WTC11 (cell line): Measurements from ENCODE around the gene HDAC3. TPM values are rescaled to one million over a fixed set of nuclear protein-coding genes. Genes with fewer than 3 reads are reported as not detected.

Experiments
- ATAC-seq: fragments of 200-7000 bp; cut with Tn5 transposase; 2 replicates; pipeline ENCODE4 v1.10.0; 2021; ENCODE audit warnings: mild to moderate bottlenecking, moderate library complexity
- CTCF ChIA-PET: fragments of 300-600 bp; sonication (Branson Sonifier 250); formaldehyde crosslinking; loops from one replicate; lab custom pipeline; 2021; ENCODE audit warnings: antibody characterized with exemption; lab: Charles Lee
- POLR2A ChIA-PET: fragments of 350-600 bp; sonication (Branson Sonifier 250); formaldehyde crosslinking; loops from one replicate; lab custom pipeline; 2021; ENCODE audit warnings: antibody characterized with exemption; lab: Charles Lee
- DNase-seq: peaks from one replicate; pipeline ENCODE4 v3.0.0; 2021; ENCODE audit warnings: low spot score
- H3K27ac Mint-ChIP-seq: 2 replicates; pipeline ENCODE4 v1.8.0; 2021; ENCODE audit warnings: mixed read lengths
- H3K27me3 Mint-ChIP-seq: 2 replicates; pipeline ENCODE4 v1.8.0; 2021; ENCODE audit warnings: low read depth, mild to moderate bottlenecking, moderate library complexity, mixed read lengths
- H3K36me3 Mint-ChIP-seq: 2 replicates; pipeline ENCODE4 v1.8.0; 2021; ENCODE audit warnings: mixed read lengths
- H3K4me1 Mint-ChIP-seq: 2 replicates; pipeline ENCODE4 v1.8.0; 2022; ENCODE audit warnings: mixed read lengths
- H3K4me3 Mint-ChIP-seq: 2 replicates; pipeline ENCODE4 v1.8.0; 2021; ENCODE audit warnings: mild to moderate bottlenecking, moderate library complexity, mixed read lengths
- H3K9me3 Mint-ChIP-seq: 2 replicates; pipeline ENCODE4 v1.8.0; 2021; ENCODE audit warnings: mixed read lengths
- FOXJ3 ChIP-seq: sonication (generic); formaldehyde crosslinking; IDR thresholded peaks from 2 replicates; pipeline ENCODE4 v1.9.0; 2021; ENCODE audit warnings: missing genetic modification reagents, mild to moderate bottlenecking, borderline replicate concordance
- FOXK1 ChIP-seq: sonication (generic); formaldehyde crosslinking; IDR thresholded peaks from 2 replicates; pipeline ENCODE4 v1.8.0; 2022; ENCODE audit warnings: mild to moderate bottlenecking, moderate library complexity, missing genetic modification reagents
- IRF2 ChIP-seq: sonication (generic); formaldehyde crosslinking; IDR thresholded peaks from 2 replicates; pipeline ENCODE4 v1.8.0; 2022; ENCODE audit warnings: low read depth, missing genetic modification reagents, borderline replicate concordance
- NFATC4 ChIP-seq: fragments of 250-450 bp; sonication (Bioruptor Pico); IDR thresholded peaks from 2 replicates; pipeline ENCODE4 v1.9.0; 2021; ENCODE audit warnings: mild to moderate bottlenecking
- NR1H2 ChIP-seq: sonication (generic); formaldehyde crosslinking; IDR thresholded peaks from 2 replicates; pipeline ENCODE4 v1.9.0; 2021; ENCODE audit warnings: mild to moderate bottlenecking, moderate library complexity, missing genetic modification reagents
- RORB ChIP-seq: fragments of 250-450 bp; sonication (Bioruptor Pico); IDR thresholded peaks from 2 replicates; pipeline ENCODE4 v1.9.0; 2021; ENCODE audit warnings: mild to moderate bottlenecking
- SMAD3 ChIP-seq: sonication (generic); formaldehyde crosslinking; IDR thresholded peaks from 2 replicates; pipeline ENCODE4 v1.8.0; 2022; ENCODE audit warnings: missing genetic modification reagents, mild to moderate bottlenecking, borderline replicate concordance
- ZNF317 ChIP-seq: sonication (generic); formaldehyde crosslinking; IDR thresholded peaks from 2 replicates; pipeline ENCODE4 v1.8.1; 2023; ENCODE audit warnings: low read depth, mild to moderate bottlenecking, moderate library complexity, missing genetic modification reagents, borderline replicate concordance
- total RNA-seq: library from RNA; stranded (reverse); gene quantifications from 3 replicates; pipeline ENCODE4 v1.2.3, GENCODE V29; 2021
- TF ChIP-seq, protein P1 (sequence below): sonication (generic); formaldehyde crosslinking; IDR thresholded peaks from 2 replicates; pipeline ENCODE4 v1.8.1; 2022; ENCODE audit warnings: missing genetic modification reagents, borderline replicate concordance
- TF ChIP-seq, protein P2 (sequence below): sonication (generic); formaldehyde crosslinking; IDR thresholded peaks from 2 replicates; pipeline ENCODE4 v1.8.1; 2023; ENCODE audit warnings: mild to moderate bottlenecking, missing genetic modification reagents, moderate library complexity
- TF ChIP-seq, protein P3 (sequence below): sonication (generic); formaldehyde crosslinking; IDR thresholded peaks from 2 replicates; pipeline ENCODE4 v1.8.0; 2023; ENCODE audit warnings: missing genetic modification reagents, mild to moderate bottlenecking, borderline replicate concordance
- TF ChIP-seq, protein P4 (sequence below): sonication (generic); formaldehyde crosslinking; IDR thresholded peaks from 2 replicates; pipeline ENCODE4 v1.8.0; 2022; ENCODE audit warnings: mild to moderate bottlenecking, missing genetic modification reagents
- TF ChIP-seq, protein P5 (sequence below): fragments of 250-450 bp; sonication (Bioruptor Pico); IDR thresholded peaks from 2 replicates; pipeline ENCODE4 v1.9.0; 2021; ENCODE audit warnings: mild to moderate bottlenecking

HDAC3 gene
- total RNA-seq, 1 experiment from 2014 or later = 96.2 TPM

DNA sequence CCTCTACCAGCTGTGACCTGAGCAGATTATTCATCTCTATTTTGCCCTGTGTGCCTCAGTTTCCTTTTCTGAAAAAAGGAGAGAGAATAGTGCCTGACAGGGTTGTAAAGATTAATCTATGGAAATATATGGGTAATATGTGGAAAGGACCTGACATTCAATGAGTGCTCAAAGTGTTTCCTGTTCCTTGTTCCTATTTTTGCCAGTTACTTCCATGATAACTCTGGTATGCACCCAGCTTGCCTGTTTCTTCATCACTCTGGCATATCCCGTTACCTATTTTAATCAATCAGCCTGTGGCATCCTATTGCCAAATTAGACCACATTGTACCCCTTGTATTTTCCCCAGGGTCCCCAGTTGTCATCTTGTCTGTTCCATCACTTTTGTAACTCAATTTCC lies 48.9 kb upstream of the HDAC3 start:
- POLR2A ChIA-PET = no interaction called here
- H3K4me3 Mint-ChIP-seq = no peak overlapping the region
- no peak for ATAC-seq
- no peak overlapping the region for H3K27ac Mint-ChIP-seq
- no peaks in the 10 kb centered on the region for H3K9me3 Mint-ChIP-seq
- peaks cover 7% of the 10 kb centered on the region; the same call in 1 of the 2 replicates for H3K27me3 Mint-ChIP-seq
- no peaks in the 10 kb centered on the region for H3K36me3 Mint-ChIP-seq
- TF ChIP-seq FOXK1 (CRISPR knock-in tag) = no peak
- TF ChIP-seq, protein P1, sequence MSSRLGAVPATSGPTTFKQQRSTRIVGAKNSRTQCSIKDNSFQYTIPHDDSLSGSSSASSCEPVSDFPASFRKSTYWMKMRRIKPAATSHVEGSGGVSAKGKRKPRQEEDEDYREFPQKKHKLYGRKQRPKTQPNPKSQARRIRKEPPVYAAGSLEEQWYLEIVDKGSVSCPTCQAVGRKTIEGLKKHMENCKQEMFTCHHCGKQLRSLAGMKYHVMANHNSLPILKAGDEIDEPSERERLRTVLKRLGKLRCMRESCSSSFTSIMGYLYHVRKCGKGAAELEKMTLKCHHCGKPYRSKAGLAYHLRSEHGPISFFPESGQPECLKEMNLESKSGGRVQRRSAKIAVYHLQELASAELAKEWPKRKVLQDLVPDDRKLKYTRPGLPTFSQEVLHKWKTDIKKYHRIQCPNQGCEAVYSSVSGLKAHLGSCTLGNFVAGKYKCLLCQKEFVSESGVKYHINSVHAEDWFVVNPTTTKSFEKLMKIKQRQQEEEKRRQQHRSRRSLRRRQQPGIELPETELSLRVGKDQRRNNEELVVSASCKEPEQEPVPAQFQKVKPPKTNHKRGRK (CRISPR knock-in tag) = no peak
- TF ChIP-seq NR1H2 (CRISPR knock-in tag) = no peak
- TF ChIP-seq, protein P2, sequence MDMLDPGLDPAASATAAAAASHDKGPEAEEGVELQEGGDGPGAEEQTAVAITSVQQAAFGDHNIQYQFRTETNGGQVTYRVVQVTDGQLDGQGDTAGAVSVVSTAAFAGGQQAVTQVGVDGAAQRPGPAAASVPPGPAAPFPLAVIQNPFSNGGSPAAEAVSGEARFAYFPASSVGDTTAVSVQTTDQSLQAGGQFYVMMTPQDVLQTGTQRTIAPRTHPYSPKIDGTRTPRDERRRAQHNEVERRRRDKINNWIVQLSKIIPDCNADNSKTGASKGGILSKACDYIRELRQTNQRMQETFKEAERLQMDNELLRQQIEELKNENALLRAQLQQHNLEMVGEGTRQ = no peak
- no peak for TF ChIP-seq IRF2
- no peak for DNase-seq
- H3K4me1 Mint-ChIP-seq = peaks cover 36% of the 10 kb centered on the region
- CTCF ChIA-PET = no interaction called here

DNA sequence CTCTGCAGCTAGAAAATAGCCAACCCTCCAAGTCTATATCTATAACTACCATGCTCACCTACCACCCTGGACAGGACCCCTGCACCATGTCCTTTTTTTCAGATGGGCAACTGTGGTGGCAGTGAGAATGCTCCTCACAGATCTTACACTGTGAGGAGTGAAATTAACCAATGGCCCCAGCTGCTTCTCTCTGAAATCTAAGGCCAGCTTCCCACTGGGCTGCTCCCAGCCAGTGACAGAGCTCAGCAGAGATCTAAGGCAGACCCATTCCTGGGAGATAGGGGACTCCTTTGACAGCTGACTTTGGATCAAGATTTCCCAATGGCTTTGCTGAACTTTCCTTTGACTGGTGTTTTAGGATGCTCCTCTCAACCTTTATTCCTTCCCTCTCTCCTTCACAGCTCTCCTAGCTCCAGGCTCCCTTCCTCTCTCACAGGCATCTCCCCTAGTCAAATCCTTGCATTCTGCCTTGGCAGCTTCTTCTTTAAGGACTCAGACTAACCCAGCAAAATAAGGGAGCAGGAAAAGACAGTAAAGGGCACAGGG lies 47.0 kb upstream of the HDAC3 start:
- peaks cover 49% of the 10 kb centered on the region for H3K4me1 Mint-ChIP-seq

DNA sequence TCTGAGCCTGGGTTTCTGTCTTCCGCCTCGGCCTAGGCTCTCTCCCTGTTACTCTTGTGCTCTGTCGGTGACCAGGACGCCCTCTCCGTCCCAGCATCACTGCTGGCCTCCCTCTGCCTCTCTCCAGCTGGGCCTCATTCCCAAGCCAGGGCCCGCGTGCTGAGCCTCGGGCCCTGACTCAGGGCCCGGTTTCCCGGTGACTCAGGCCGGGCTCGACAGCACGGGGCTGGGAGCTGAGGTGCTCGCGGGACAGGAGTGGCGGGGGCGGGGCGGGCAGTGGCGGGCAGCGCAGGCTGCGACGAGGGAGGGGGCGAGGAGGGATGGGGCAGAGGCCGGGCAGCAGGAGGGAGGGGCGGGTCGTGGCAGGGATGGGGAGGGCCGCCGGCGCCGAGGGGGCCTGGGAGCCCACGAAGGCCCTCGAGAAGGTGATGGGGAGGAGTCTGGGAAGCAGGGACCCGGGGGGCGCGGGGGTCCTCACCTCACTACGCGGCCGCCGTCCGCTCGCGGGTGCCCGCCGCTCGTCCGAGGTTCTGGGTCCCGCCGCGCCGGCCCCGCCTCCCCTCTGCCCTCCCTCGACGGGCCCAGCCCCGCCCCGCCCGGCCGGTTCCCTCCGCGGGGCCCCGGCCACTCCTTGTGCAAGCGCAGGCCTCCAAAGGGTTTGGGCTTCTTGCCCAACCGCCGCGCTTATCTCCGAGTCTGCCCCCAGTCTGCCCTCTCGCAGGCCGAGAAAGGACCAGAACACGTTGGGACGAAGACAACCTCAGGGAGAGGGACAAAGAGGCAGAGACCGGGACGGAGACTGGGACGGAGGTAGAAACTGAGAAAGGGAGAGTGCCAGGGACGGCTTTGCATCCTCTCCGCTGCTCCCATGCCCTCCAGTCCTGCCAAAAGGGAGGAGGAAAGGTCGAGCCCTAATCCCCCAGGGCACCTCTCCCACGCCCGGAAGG lies 45.3 kb upstream of the HDAC3 start, which contains the start of gene ARAP3:
ARAP3 (minus strand) TSS at position 536 of the 947 bp plus-strand sequence. CDS start 1,744 bp downstream, outside the sequence.
- H3K27ac Mint-ChIP-seq = peak within 1 kb of the TSS; percentile 96
- peak within 1 kb of the TSS; percentile 84 for H3K4me3 Mint-ChIP-seq
- peaks cover 4% of the 10 kb centered on the region; the same call in 1 of the 2 replicates for H3K9me3 Mint-ChIP-seq
- TF ChIP-seq, protein P3, sequence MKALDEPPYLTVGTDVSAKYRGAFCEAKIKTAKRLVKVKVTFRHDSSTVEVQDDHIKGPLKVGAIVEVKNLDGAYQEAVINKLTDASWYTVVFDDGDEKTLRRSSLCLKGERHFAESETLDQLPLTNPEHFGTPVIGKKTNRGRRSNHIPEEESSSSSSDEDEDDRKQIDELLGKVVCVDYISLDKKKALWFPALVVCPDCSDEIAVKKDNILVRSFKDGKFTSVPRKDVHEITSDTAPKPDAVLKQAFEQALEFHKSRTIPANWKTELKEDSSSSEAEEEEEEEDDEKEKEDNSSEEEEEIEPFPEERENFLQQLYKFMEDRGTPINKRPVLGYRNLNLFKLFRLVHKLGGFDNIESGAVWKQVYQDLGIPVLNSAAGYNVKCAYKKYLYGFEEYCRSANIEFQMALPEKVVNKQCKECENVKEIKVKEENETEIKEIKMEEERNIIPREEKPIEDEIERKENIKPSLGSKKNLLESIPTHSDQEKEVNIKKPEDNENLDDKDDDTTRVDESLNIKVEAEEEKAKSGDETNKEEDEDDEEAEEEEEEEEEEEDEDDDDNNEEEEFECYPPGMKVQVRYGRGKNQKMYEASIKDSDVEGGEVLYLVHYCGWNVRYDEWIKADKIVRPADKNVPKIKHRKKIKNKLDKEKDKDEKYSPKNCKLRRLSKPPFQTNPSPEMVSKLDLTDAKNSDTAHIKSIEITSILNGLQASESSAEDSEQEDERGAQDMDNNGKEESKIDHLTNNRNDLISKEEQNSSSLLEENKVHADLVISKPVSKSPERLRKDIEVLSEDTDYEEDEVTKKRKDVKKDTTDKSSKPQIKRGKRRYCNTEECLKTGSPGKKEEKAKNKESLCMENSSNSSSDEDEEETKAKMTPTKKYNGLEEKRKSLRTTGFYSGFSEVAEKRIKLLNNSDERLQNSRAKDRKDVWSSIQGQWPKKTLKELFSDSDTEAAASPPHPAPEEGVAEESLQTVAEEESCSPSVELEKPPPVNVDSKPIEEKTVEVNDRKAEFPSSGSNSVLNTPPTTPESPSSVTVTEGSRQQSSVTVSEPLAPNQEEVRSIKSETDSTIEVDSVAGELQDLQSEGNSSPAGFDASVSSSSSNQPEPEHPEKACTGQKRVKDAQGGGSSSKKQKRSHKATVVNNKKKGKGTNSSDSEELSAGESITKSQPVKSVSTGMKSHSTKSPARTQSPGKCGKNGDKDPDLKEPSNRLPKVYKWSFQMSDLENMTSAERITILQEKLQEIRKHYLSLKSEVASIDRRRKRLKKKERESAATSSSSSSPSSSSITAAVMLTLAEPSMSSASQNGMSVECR (CRISPR knock-in tag) = 0 out of 2 replicates have a peak, but pooled peaks have one; percentile 57
- TF ChIP-seq FOXJ3 (no peak), ZNF317 (CRISPR knock-in tag) (peak; percentile 3; the same call in 1 of the 2 replicates)
- TF ChIP-seq, protein P4, sequence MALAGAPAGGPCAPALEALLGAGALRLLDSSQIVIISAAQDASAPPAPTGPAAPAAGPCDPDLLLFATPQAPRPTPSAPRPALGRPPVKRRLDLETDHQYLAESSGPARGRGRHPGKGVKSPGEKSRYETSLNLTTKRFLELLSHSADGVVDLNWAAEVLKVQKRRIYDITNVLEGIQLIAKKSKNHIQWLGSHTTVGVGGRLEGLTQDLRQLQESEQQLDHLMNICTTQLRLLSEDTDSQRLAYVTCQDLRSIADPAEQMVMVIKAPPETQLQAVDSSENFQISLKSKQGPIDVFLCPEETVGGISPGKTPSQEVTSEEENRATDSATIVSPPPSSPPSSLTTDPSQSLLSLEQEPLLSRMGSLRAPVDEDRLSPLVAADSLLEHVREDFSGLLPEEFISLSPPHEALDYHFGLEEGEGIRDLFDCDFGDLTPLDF (CRISPR knock-in tag) = 0 out of 2 replicates have a peak, but pooled peaks have one; percentile 24
- peaks cover 50% of the 10 kb centered on the region for H3K4me1 Mint-ChIP-seq
- CTCF ChIA-PET = interaction anchor here (0.6 to 4.1 kb wide), 22 partner anchors 10 to 747 kb away, joined by 3 to 36 read pairs (median 6); partner anchors contain the start of genes DIAPH1, FCHSD1, HDAC3 and PCDH1
- DNase-seq = peak; percentile 76
- ATAC-seq = peak; percentile 50
- POLR2A ChIA-PET = interaction anchor here (0.6 to 2.1 kb wide), 8 partner anchors 10 to 242 kb away, joined by 3 to 5 read pairs (median 4); partner anchors contain the start of genes DELE1, HDAC3 and RELL2
- peaks cover 21% of the 10 kb centered on the region for H3K36me3 Mint-ChIP-seq
- H3K27me3 Mint-ChIP-seq = no peaks in the 10 kb centered on the region

More for the DNA sequence above, 47.0 kb upstream of the HDAC3 start:
- no peak for DNase-seq
- Mint-ChIP-seq H3K27ac (no peak overlapping the region), H3K27me3 (no peaks in the 10 kb centered on the region), H3K36me3 (peaks cover 10% of the 10 kb centered on the region), H3K9me3 (no peaks in the 10 kb centered on the region), H3K4me3 (peak overlapping the region; percentile 37)
- TF ChIP-seq SMAD3 (CRISPR knock-in tag) (no peak), NR1H2 (CRISPR knock-in tag) (no peak), NFATC4 (no peak), RORB (CRISPR knock-in tag) (no peak), FOXK1 (CRISPR knock-in tag) (no peak), ZNF317 (CRISPR knock-in tag) (no peak)
- TF ChIP-seq, protein P5, sequence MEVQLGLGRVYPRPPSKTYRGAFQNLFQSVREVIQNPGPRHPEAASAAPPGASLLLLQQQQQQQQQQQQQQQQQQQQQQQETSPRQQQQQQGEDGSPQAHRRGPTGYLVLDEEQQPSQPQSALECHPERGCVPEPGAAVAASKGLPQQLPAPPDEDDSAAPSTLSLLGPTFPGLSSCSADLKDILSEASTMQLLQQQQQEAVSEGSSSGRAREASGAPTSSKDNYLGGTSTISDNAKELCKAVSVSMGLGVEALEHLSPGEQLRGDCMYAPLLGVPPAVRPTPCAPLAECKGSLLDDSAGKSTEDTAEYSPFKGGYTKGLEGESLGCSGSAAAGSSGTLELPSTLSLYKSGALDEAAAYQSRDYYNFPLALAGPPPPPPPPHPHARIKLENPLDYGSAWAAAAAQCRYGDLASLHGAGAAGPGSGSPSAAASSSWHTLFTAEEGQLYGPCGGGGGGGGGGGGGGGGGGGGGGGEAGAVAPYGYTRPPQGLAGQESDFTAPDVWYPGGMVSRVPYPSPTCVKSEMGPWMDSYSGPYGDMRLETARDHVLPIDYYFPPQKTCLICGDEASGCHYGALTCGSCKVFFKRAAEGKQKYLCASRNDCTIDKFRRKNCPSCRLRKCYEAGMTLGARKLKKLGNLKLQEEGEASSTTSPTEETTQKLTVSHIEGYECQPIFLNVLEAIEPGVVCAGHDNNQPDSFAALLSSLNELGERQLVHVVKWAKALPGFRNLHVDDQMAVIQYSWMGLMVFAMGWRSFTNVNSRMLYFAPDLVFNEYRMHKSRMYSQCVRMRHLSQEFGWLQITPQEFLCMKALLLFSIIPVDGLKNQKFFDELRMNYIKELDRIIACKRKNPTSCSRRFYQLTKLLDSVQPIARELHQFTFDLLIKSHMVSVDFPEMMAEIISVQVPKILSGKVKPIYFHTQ (CRISPR knock-in tag) = no peak
- CTCF ChIA-PET = interaction anchor here (1.1 to 4.1 kb wide), 13 partner anchors 9 to 285 kb away, joined by 3 to 36 read pairs (median 5); partner anchors contain the start of genes DIAPH1, PCDH1 and RNF14
- no peak for ATAC-seq
- POLR2A ChIA-PET = interaction anchor here (1.3 to 2.0 kb wide), 3 partner anchors 14 to 240 kb away, joined by 3 to 5 read pairs (median 3); partner anchors contain the start of gene DELE1
